NCI-H82 (cell line): ENCODE measurements around the gene WDR3.

ENCODE experiments used
- DNase-seq: peaks from one replicate; lab custom pipeline; 2025; lab: John Stamatoyannopoulos, UW

Gene WDR3

GRCh38 chr1:117952386-117952785 lies 22.8 kb downstream of the WDR3 start:
- DNase-seq, result no peak

GRCh38 chr1:117959364-117959763 lies 29.8 kb downstream of the WDR3 start:
- DNase-seq, result no peak

GRCh38 chr1:117964290-117965038 lies 34.9 kb downstream of the WDR3 start:
- no peak for DNase-seq

GRCh38 chr1:117967477-117967876 lies 37.9 kb downstream of the WDR3 start:
- DNase-seq, result peak; percentile 34

- peak; percentile 16 for DNase-seq
These were observed 38.3 kb downstream of the WDR3 start for GRCh38 chr1:117967881-117968280.

- DNase-seq, result no peak
These were observed 40.7 kb downstream of the WDR3 start for GRCh38 chr1:117970252-117970651.

- no peak for DNase-seq
These were observed 42.2 kb downstream of the WDR3 start for GRCh38 chr1:117971777-117972176.

GRCh38 chr1:117976381-117976780 lies 46.8 kb downstream of the WDR3 start:
- no peak for DNase-seq

GRCh38 chr1:117981455-117982192 lies 52.1 kb downstream of the WDR3 start:
- DNase-seq, result no peak

- no peak for DNase-seq
These were observed 55.7 kb downstream of the WDR3 start for GRCh38 chr1:117985239-117985638.

GRCh38 chr1:117985973-117986372 lies 56.4 kb downstream of the WDR3 start:
- DNase-seq, result no peak

- DNase-seq, result no peak
These were observed 74.8 kb downstream of the WDR3 start for GRCh38 chr1:118004312-118004711.

GRCh38 chr1:118007391-118007790 lies 77.9 kb downstream of the WDR3 start:
- no peak for DNase-seq

- DNase-seq, result no peak
These were observed 78.5 kb downstream of the WDR3 start for GRCh38 chr1:118008011-118008410.

GRCh38 chr1:118012515-118013124 lies 83.1 kb downstream of the WDR3 start:
- no peak for DNase-seq

GRCh38 chr1:118013336-118013735 lies 83.8 kb downstream of the WDR3 start:
- no peak for DNase-seq

GRCh38 chr1:118013938-118014337 lies 84.4 kb downstream of the WDR3 start:
- no peak for DNase-seq
